Measurements from ENCODE around the gene ICAM5. TPM values are rescaled to one million over a fixed set of nuclear protein-coding genes. Genes with fewer than 3 reads are reported as not detected.

The ICAM5 gene
- total RNA-seq, 1 experiment from 2014 or later: 1.6 TPM

- Histone ChIP-seq H3K9me3 (ENCODE audit: control insufficient read depth, low read depth, low read length) (no peaks in the 10 kb centered on the region), H4K91ac (ENCODE audit: insufficient read length, low read depth, low read length) (no peak overlapping the region), H3K23me2 (ENCODE audit: insufficient read length, low read depth, low read length, poor library complexity, severe bottlenecking) (peaks cover 2% of the 10 kb centered on the region), H3K23ac (ENCODE audit: insufficient read length, low read depth, low read length) (no peak overlapping the region), H4K8ac (replicated peaks; ENCODE audit: insufficient read length, low read depth, low read length) (no peak overlapping the region), H2BK120ac (ENCODE audit: low read depth, low read length, poor library complexity, severe bottlenecking) (no peak overlapping the region), H2AK5ac (ENCODE audit: insufficient read length, low read length) (no peak overlapping the region), H3K4ac (ENCODE audit: low read depth, low read length) (no peak overlapping the region), H3K27ac (ENCODE audit: insufficient read length, low read depth, low read length) (no peak overlapping the region), H2BK12ac (ENCODE audit: insufficient read length, low read depth, low read length) (no peak overlapping the region), H2BK15ac (ENCODE audit: low read depth, low read length) (no peak overlapping the region), H3K79me1 (ENCODE audit: insufficient read depth, low read depth, low read length, poor library complexity, severe bottlenecking) (no peaks in the 10 kb centered on the region), H3K9ac (ENCODE audit: extremely low read depth, insufficient read length, low read length) (no peak overlapping the region), H3K18ac (ENCODE audit: insufficient read length, low read depth, low read length) (no peak overlapping the region), H3K79me2 (ENCODE audit: insufficient read depth, low read length) (no peaks in the 10 kb centered on the region), H2AFZ (ENCODE audit: low read length) (no peak overlapping the region), H3K4me2 (ENCODE audit: insufficient read depth, insufficient read length, low read length) (no peak overlapping the region), H3K4me1 (ENCODE audit: insufficient read depth, low read length) (peaks cover 6% of the 10 kb centered on the region; the same call in 1 of the 2 replicates), H3K56ac (ENCODE audit: insufficient read length, low read depth, low read length) (no peak overlapping the region), H3K14ac (ENCODE audit: insufficient read depth, low read length) (no peak overlapping the region), H4K20me1 (ENCODE audit: control insufficient read depth, insufficient read depth, insufficient read length) (no peaks in the 10 kb centered on the region), H2BK20ac (ENCODE audit: low read depth, low read length, poor library complexity, severe bottlenecking) (no peak overlapping the region), H4K5ac (ENCODE audit: insufficient read length, low read depth, low read length) (no peak overlapping the region), H3T11ph (ENCODE audit: low read length) (no peak overlapping the region), H3K27me3 (ENCODE audit: insufficient read depth, low read length) (no peaks in the 10 kb centered on the region), H2BK5ac (ENCODE audit: insufficient read length, low read length) (no peak overlapping the region)
- WGBS (ENCODE audit: extremely low coverage, insufficient read length, low lambda C conversion rate): no CpG with 5 or more reads among the region's 5 CpGs
- Mint-ChIP-seq H3K9me3 (no peaks in the 10 kb centered on the region; a peak in 1 of 5 replicates), H3K27ac (peak overlapping the region in 1 of 3 experiments; percentile 89; a peak in 2 of 7 replicates), H3K4me1 (peaks cover 13 to 22% of the 10 kb centered on the region in 2 experiments), H3K27me3 (ENCODE audit: low read depth) (no peaks in the 10 kb centered on the region), H3K36me3 (ENCODE audit: insufficient read depth in 1 of 3, low read depth in 3 of 3) (no peaks in the 10 kb centered on the region), H3K4me3 (peak overlapping the region in 1 of 2 experiments; percentile 32; a peak in 2 of 5 replicates)
- no peak for DNase-seq
- TF ChIP-seq CTCF (conservative IDR thresholded peaks at IDR 0.05): no peak
Measured at GRCh38 chr19:10339977-10340376, 50.2 kb downstream of the ICAM5 start.
